Activated B cell treated with CpG ODN at 0.5 μM for 24 hours (primary cell): Measurements from ENCODE around the gene MORN2. TPM values are rescaled to one million over a fixed set of nuclear protein-coding genes. Genes with fewer than 3 reads are reported as not detected.
A peak's percentile ranks its signal among the peaks of the same experiment; 100 is the strongest.
"Not testable (repeated sequence)": the region's sequence is repeated elsewhere in the genome, so short reads cannot be mapped to it uniquely, and the experiment has no call there.

ENCODE experiments used
- ATAC-seq: fragments of 200-7000 bp; cut with Tn5 transposase; one replicate; pipeline ENCODE4 v1.10.0; 2021; ENCODE audit warnings: low read depth, mild to moderate bottlenecking, moderate library complexity
- CTCF ChIA-PET: fragments of 350-600 bp; sonication (Branson Sonifier 250); formaldehyde crosslinking; loops from one replicate; lab custom pipeline; 2021; ENCODE audit warnings: antibody characterized with exemption; lab: Charles Lee
- POLR2A ChIA-PET: fragments of 350-600 bp; sonication (Branson Sonifier 250); formaldehyde crosslinking; loops from one replicate; lab custom pipeline; 2021; ENCODE audit warnings: antibody characterized with exemption; lab: Charles Lee
- DNase-seq: peaks from one replicate; pipeline ENCODE4 v3.0.0; 2022
- H3K27ac Mint-ChIP-seq: one replicate; pipeline ENCODE4 v1.8.0; 2020; ENCODE audit warnings: mixed read lengths
- H3K27me3 Mint-ChIP-seq: one replicate; pipeline ENCODE4 v1.8.0; 2021; ENCODE audit warnings: mixed read lengths
- H3K36me3 Mint-ChIP-seq: one replicate; pipeline ENCODE4 v1.8.0; 2021; ENCODE audit warnings: low read depth, mixed read lengths
- H3K4me1 Mint-ChIP-seq: one replicate; pipeline ENCODE4 v1.8.0; 2021; ENCODE audit warnings: mixed read lengths
- H3K4me3 Mint-ChIP-seq: one replicate; pipeline ENCODE4 v1.8.0; 2020; ENCODE audit warnings: mild to moderate bottlenecking, mixed read lengths
- H3K9me3 Mint-ChIP-seq: one replicate; pipeline ENCODE4 v1.8.0; 2020; ENCODE audit warnings: mixed read lengths
- intact Hi-C: fragments of 100-400 bp; cut with micrococcal nuclease; formaldehyde crosslinking; loops from one replicate; pipeline ENCODE4 v1.15.1; 2024
- total RNA-seq: library from RNA; stranded (reverse); gene quantifications from 2 replicates; pipeline ENCODE4 v1.2.3, GENCODE V29; 2022
- TF ChIP-seq, protein P1 (sequence below): fragments of 200-600 bp; IDR thresholded peaks from one replicate; pipeline ENCODE4 v1.8.0; 2022; ENCODE audit warnings: antibody characterized with exemption, mild to moderate bottlenecking

The MORN2 gene
- total RNA-seq, result 4.1 and 4.8 TPM in 2 replicates

DNA sequence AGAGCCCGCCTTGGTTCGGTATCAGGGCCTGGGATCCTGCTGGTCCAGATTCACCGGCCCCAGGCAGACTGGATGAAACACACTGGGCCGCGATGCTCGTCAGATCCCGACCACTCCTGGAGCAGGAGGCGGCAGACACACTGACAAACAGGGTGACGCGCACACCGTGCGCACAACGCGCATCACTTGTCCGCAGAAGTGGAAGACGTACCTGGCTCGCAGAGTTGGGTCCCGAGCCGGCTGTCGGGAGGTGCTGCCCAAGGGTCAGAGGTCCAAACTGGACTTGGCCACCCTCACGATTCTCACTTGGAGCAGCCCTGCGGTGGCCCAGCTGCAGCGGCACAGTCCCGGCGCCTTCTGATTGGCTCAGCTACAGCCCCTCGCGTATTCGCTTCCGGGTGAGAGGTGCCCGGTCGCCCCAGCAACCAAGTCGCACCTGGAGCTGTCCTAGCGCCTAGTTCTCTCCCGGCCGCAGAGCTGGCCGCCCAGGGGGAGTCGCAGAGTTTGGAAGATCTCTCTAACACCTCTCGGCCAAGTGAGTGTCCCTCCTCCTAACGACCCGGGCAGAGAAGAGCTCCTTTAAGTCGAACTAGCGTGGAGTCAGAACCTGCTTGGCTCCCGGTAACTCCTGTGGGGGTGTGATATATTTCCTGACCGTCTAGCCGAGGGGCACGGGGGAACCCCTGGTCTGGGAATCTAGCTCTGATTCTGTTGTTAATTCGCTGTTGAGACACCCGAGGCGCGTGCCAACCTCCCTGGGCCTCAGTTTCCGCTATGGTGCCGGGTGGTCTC is at the start of gene MORN2, which contains the start of gene DHX57:
Gene MORN2 (plus strand): TSS at position 401 of the 792 bp plus-strand sequence.
Gene DHX57 (minus strand): TSS at position 359 of the 792 bp plus-strand sequence. CDS start 7,529 bp downstream, outside the sequence.
- peak within 1 kb of the TSS; percentile 79 for H3K27ac Mint-ChIP-seq
- intact Hi-C loops, result loop anchor here (1.0 to 5.0 kb wide), 5 partner anchors 38 to 498 kb away; partner anchors contain the start of genes ATL2, GEMIN6 and SRSF7
- TF ChIP-seq, protein P1, sequence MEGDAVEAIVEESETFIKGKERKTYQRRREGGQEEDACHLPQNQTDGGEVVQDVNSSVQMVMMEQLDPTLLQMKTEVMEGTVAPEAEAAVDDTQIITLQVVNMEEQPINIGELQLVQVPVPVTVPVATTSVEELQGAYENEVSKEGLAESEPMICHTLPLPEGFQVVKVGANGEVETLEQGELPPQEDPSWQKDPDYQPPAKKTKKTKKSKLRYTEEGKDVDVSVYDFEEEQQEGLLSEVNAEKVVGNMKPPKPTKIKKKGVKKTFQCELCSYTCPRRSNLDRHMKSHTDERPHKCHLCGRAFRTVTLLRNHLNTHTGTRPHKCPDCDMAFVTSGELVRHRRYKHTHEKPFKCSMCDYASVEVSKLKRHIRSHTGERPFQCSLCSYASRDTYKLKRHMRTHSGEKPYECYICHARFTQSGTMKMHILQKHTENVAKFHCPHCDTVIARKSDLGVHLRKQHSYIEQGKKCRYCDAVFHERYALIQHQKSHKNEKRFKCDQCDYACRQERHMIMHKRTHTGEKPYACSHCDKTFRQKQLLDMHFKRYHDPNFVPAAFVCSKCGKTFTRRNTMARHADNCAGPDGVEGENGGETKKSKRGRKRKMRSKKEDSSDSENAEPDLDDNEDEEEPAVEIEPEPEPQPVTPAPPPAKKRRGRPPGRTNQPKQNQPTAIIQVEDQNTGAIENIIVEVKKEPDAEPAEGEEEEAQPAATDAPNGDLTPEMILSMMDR, result no peak

DNA sequence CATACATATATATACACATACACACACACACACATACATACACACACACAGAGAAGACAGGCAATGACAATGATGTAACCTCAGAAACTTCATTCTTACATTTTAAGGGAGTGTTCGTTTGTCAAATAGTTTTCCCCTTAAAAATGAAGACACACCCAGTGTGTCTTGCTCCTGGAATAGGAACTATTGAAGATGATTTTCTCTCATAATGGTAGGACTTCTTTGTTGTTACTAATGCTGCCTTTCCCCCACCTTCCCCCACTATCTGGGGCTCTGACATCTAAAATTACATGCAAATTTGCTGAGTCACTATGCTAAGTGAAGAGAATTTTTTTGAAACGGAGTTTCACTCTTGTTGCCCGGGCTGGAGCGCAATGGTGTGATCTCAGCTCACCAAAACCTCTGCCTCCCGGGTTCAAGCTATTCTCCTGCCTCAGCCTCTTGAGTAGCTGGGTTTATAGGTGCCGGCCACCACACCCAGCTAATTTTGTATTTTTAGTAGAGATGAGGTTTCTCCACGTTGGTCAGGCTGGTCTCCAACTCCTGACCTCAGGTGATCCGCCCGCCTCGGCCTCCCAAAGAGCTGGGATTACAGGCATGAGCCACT is 48.1 kb upstream of the MORN2 start:
- POLR2A ChIA-PET, H3K9me3 Mint-ChIP-seq, H3K27me3 Mint-ChIP-seq, intact Hi-C loops, DNase-seq, H3K4me3 Mint-ChIP-seq, H3K27ac Mint-ChIP-seq, CTCF ChIA-PET, H3K4me1 Mint-ChIP-seq: not testable (repeated sequence)
- peaks cover 44% of the 10 kb centered on the region for H3K36me3 Mint-ChIP-seq
- ATAC-seq, result peak; percentile 45

More for the DNA sequence above, at the start of gene MORN2, which contains the start of gene DHX57:
- Mint-ChIP-seq H3K9me3 (peaks cover 5% of the 10 kb centered on the region), H3K36me3 (peaks cover 20% of the 10 kb centered on the region), H3K4me3 (peak within 1 kb of the TSS; percentile 93), H3K27me3 (no peaks in the 10 kb centered on the region), H3K4me1 (peaks cover 22% of the 10 kb centered on the region)
- ATAC-seq (peak; percentile 98), DNase-seq (peak; percentile 69)
- CTCF ChIA-PET, result interaction anchor here (1.5 kb wide), 1 partner anchor 71 kb away, joined by 3 read pairs; no protein-coding TSS in a partner anchor
- POLR2A ChIA-PET, result interaction anchor here (2.1 kb wide), 1 partner anchor 125 kb away, joined by 32 read pairs; the partner anchor contains the start of gene SRSF7

DNA sequence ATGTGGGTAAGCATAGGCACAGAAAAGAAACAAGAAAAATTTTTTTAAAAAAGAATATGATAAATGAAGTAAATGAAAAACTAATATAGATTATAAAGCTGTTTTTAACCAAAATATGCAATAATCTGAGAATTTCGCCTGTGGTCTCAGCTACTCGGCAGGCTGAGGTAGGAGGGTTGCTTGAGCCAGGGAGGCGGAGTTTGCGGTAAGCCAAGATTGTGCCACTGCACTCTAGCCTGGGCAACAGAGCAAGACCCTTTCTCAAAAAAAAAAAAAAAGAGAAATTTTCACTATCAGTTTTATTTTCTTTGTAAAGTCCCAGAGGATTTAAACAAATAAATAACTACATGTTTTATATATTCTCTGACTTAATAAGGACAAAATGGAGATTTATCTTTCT is 47.3 kb upstream of the MORN2 start:
- no peak overlapping the region for H3K4me3 Mint-ChIP-seq
- DNase-seq, result no peak
- peaks cover 3% of the 10 kb centered on the region for H3K9me3 Mint-ChIP-seq
- TF ChIP-seq, protein P1, result no peak
- POLR2A ChIA-PET, result no interaction called here
- H3K27me3 Mint-ChIP-seq, result no peaks in the 10 kb centered on the region
- CTCF ChIA-PET, result no interaction called here
- peaks cover 38% of the 10 kb centered on the region for H3K36me3 Mint-ChIP-seq
- intact Hi-C loops, result no loop called here
- ATAC-seq, result no peak
- H3K27ac Mint-ChIP-seq, result no peak overlapping the region
- no peaks in the 10 kb centered on the region for H3K4me1 Mint-ChIP-seq

DNA sequence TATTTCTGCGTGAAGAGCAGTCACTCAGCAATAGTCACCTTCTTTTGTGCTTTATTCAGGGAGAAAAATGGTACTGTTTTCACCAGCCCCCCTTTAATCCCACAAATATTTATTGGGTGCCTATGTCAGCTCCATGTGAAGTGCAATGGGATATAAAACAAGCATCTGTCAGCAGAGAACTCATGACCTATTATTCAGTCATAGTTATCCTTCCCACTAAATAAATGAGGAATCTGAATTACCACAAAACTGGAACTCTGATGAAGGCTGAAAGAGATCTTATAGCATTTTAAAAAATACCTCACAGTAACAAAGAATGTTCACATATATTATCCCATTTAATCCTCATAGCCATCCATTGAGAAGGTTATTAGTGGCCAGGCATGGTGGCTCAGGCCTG is 45.8 kb upstream of the MORN2 start:
- no peaks in the 10 kb centered on the region for H3K9me3 Mint-ChIP-seq
- H3K4me1 Mint-ChIP-seq, result no peaks in the 10 kb centered on the region
- no peak overlapping the region for H3K27ac Mint-ChIP-seq
- ATAC-seq (no peak), DNase-seq (no peak)
- TF ChIP-seq, protein P1, result no peak
- intact Hi-C loops, result no loop called here
- ChIA-PET CTCF (no interaction called here), POLR2A (no interaction called here)
- H3K27me3 Mint-ChIP-seq, result no peaks in the 10 kb centered on the region
- H3K4me3 Mint-ChIP-seq, result no peak overlapping the region
- H3K36me3 Mint-ChIP-seq, result peaks cover 31% of the 10 kb centered on the region

DNA sequence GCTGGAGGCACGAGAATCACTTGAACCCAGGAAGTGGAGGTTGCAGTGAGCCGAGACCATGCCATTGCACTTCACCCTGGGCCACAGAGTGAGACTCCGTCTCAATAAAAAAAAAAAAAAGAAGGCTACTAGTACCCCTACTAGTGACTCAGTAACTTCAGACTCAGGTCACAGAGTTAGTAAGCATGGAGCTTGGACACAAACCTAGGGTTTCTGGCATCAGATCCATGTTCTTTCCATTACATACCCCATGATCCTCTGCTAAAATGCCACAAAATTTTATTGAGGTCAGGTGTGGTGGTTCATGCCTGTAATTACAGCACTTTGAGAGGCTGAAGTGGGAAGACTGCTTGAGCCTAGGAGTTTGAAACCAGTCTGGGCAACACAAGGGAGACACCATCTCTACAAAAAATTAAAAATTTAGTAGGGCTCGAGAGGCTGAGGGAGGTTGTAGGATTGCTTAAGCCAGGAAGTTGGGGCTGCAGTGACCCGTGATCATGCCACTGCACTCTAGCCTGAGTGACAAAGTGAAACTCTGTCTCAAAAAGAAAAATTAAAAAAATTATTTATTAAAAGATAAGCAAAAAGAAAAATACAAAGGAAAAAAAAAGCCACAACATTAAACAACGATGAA is 45.1 kb upstream of the MORN2 start:
- intact Hi-C loops, result no loop called here
- ChIA-PET CTCF (no interaction called here), POLR2A (no interaction called here)
- H3K36me3 Mint-ChIP-seq, result peaks cover 27% of the 10 kb centered on the region
- no peak for DNase-seq
- no peak for ATAC-seq
- no peak overlapping the region for H3K4me3 Mint-ChIP-seq
- no peak overlapping the region for H3K27ac Mint-ChIP-seq
- no peaks in the 10 kb centered on the region for H3K27me3 Mint-ChIP-seq
- H3K9me3 Mint-ChIP-seq, result no peaks in the 10 kb centered on the region
- peaks cover 6% of the 10 kb centered on the region for H3K4me1 Mint-ChIP-seq
- TF ChIP-seq, protein P1, result no peak
